Stimulated activated CD8-positive, alpha-beta memory T cell treated with anti-CD3 and anti-CD28 coated beads, Interleukin-7, amount 100 ng/mL, for 24 hours (primary cell): ENCODE measurements around the gene BNC2.
"Not testable (repeated sequence)": the region's sequence is repeated elsewhere in the genome, so short reads cannot be mapped to it uniquely, and the experiment has no call there.

Source experiments
- DNase-seq: peaks from one replicate; pipeline ENCODE4 v3.0.0-alpha.2; 2020; ENCODE audit warnings: low read depth

BNC2 gene

DNA sequence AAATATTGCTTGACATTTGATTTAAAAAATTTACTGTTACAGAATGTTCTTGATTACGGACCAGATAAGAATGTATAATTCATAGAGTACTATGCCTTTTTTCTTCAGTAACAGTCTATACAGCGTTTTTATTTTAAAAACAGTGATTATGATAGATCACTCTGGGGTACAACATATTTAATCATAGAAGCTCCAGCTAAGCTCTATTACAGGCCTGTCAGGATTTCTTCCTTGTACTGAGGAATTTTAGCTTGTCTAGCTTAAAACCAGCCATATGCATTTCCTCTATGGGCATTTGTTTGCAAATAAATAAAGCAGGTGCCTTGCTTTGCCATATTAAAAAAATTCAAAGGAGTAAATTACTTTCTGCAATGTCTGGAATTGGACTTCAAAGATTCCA is 423.8 kb downstream of the BNC2 start:
- DNase-seq: no peak

GRCh38 chr9:16445141-16445920 is 425.1 kb downstream of the BNC2 start:
- DNase-seq: no peak

GRCh38 chr9:16442622-16443021 is 427.8 kb downstream of the BNC2 start:
- no peak for DNase-seq

DNA sequence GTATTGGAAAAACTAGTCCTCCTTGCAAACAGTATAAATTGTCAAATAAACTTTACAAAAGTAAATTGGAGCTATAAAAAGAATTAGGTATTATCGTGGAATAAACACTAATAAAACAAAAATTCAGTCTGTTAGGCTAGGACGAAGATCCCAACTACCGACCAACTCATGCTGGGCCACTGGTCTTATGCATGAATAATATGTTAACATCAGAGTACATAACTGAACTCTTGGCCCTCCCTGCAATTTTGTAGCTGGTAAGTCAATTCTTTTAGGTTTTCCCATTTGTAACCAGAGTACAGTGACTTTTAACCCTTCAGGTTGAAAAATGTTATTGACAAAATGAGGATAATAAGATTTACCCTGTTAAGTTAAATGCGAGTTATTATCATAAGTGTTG is 428.7 kb downstream of the BNC2 start:
- DNase-seq: no peak

GRCh38 chr9:16438831-16439230 is 431.6 kb downstream of the BNC2 start:
- DNase-seq: not testable (repeated sequence)

DNA sequence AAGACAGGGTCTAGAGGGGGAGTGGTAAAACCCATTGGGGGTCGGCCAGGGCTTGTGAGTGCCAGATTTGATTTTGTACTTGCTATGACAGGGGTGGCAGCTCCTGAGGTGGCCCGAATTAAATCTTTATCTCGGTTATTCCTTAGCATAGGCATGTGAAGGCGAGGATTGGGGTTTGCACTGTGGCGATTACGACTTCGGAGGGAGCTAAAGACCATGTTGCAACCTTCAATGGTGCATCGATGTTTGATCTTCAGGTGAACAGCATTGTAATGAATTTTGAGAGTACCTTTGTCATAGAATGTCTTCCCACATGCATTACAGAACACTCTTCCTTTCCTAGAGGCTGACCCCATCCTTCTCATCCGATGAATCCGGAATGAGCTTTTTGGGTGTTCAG is 433.9 kb downstream of the BNC2 start:
- DNase-seq: no peak

GRCh38 chr9:16434526-16434925 is 435.9 kb downstream of the BNC2 start:
- no peak for DNase-seq

- DNase-seq: no peak
These were observed 437.0 kb downstream of the BNC2 start for GRCh38 chr9:16433494-16433893.

DNA sequence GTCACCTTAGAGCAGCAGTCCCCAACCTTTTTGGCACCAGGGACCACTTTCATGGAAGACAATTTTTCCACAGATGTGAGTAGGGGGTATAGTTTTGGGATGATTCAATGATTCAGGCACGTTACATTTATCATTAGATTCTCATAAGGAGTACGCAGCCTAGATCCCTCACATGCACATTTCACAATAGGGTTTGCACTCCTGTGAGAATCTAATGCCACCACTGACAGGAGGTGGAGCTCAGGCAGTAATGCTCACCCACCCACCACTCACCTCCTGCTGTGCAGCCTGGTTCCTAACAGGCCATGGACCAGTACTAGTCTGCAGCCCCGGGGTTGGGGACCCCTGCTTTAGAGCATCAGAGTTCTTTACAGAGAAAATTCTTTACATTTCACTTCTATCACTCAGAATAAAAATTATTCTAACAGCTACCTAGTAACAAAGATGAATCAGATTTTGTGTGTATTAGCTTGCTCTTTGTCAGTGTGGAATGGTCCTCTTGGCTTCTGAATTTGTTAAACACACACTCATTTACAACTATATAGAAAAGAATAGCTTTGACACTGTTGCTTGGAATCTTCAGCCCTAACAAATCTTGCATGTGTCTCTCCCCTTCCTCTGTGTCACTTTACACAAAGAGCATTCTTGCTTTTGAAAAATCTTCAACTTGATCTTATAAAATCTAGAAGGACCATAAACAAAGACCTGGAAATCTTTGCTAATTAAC is 438.6 kb downstream of the BNC2 start:
- no peak for DNase-seq

DNA sequence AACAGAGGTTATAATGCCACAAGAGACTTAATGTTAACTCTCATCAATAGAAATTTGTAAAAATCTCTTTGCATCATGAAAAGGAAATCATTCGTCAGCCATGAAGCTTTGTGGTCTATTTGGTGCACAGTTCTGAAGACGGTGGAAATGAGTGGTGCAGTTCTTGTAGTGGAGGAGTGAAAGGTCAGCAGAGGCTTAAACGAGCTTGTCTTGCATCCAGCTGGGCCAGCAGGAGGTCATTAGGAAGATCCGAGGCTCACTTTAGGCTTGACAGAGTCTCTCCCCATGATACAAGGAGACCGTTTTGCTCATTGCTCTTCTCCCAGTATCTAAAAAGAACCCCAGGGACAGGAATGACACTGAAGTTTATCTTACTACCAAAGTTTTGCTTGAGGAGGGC is 440.8 kb downstream of the BNC2 start:
- DNase-seq: no peak

- no peak for DNase-seq
These were observed 442.5 kb downstream of the BNC2 start for GRCh38 chr9:16427873-16428427.

DNA sequence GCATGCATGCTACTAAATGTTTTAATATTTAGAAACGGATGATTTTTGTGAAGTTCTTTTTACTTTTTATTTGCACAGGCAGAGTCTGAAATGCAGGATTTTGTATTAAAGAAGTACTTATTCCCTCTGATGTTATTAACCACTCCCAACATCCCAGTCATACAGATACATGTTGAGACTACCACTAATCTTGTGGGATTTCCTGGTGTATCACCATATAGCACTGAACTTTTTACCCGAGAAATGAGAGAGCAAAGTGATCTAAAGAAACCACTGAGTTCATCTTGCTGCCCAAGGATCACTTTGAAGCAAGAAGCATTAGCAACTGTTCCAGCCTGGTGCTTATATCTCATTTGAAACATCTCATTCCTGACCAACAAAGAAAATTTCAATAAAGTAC is 443.8 kb downstream of the BNC2 start:
- DNase-seq: no peak

GRCh38 chr9:16425562-16426231 is 444.8 kb downstream of the BNC2 start:
- no peak for DNase-seq

DNA sequence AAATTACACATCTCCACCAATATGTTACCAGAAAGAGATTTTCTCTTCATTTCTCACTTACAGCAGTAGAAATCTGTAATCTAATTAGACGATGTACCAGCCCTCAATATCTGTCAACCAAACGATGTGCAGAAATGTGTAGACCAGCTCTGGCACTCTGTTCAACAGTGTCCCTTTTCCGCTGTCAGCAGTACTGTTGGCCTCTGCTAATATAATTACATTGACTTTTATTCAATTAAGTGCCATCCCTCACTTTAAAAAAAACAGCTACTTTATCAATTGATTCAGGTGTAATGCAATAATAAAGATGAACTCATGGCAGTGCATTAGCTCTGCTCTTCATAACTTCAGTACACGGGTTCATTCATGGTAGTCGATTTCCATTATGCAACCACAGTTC is 448.4 kb downstream of the BNC2 start:
- no peak for DNase-seq

- no peak for DNase-seq
These were observed 448.9 kb downstream of the BNC2 start for GRCh38 chr9:16421532-16421931.

DNA sequence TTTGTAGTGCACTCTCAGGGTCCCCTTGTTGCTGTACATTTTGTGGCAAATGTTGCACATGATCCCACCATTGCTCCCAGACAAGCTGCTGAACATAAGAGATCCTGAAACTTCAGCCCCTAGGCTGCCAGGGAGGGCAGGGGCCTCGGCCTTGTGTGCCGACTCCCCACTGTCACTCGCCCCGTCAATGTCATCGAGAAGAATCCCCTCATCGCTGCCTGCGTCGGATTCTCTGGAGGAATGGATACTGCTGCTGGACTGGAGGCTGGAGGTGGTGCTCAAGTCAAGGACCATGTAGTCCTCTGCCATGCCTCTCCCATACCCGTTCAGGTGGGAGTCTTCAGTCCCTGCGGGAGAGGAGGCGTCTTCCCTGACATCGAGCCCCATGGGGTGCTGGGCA is 451.3 kb downstream of the BNC2 start:
- DNase-seq: no peak

DNA sequence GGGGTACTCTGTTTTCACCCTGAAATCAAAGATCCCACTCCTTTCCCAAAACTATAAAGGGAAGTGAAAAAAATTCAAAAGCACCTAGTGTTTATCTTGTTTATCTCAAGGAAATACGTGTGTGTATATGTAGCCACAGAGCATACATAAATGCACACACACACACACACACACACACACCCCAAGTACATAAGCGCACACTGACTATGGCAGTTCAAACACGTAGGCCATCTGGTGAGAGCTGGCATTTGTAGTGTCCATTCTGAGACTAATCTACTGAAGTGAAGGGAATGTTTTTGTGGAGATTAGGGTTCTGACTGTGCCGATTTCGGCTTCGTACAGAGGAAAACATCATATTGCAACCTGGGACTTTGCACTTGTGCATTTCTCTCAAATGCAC is 451.7 kb downstream of the BNC2 start:
- DNase-seq: no peak

DNA sequence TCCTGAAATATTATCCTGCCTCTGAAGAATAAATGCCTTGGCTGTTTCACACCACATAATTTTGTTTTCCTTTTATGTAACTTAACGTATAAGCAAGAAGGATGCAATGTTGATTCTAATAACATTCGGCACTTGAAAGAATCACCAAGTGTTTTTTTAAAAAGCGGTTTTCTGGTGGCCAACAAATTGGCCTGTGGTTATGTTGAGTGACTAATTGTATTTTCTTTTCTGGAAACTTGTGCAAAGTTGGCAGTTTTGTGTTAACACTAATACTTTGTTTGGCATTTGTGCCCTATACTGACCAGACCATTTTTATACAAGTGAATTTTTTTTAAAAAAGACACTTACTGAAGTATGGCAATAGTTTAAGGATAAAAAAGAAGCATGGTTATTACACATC is 452.7 kb downstream of the BNC2 start:
- no peak for DNase-seq

DNA sequence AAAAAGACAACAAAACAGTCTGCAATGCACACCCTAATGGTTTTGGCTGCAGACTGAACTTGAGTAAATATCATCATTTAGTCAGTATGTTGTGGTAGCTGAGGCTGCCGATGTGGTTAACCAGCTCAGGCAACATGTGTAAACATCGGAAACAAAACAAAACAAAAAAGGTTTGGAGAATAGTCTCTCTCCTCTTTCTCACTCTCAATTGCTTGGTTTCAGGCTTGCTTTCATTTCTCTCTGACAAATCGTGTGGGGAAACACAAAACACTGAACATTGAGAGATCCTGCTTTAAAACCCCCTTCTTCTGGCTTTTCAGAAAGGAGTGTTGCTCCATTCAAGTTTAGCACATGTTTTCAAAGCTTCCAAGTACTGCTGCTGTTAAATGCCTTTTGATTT is 453.3 kb downstream of the BNC2 start:
- DNase-seq: no peak

DNA sequence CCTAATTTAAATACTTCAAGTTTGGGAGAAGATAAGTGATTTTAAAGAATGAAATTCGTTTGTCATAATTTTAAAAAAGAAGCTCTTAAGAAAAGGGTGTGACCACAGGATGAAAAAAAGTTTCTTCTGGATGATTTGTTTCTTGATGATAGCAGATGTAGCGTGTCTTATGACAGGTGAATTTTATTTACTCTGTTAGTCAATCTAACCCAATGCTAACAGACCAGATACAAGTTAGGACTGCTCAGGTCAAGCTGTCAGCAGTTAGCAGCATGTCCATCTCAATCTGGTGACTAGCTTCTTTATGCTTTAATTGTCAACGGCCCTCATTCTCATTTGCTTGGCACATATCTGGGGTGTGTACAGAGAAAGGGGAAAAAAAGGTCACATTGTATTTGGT is 456.0 kb downstream of the BNC2 start:
- no peak for DNase-seq

DNA sequence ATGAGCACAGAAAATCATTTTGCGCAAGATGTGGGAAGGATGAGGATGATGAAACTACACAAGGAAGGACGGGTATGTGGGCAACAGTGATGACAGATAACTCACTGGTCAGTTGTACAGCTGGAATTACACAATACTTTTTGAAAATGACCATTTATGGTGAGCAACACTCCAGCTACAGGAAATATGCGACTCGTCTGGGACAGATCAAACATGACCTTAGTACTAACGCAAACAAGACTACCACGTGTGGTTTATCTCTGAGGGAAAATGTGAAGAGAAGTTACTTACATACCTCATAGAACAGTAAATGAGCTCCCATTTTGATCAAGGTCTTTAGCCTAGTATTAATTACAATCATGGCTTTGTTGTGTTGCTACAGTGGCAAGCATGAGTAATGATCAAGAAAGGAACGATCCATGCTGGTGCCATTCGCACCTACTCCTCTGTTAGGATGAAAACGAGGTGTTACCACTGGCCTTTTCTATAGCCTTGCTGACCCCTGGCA is 456.9 kb downstream of the BNC2 start:
- no peak for DNase-seq

DNA sequence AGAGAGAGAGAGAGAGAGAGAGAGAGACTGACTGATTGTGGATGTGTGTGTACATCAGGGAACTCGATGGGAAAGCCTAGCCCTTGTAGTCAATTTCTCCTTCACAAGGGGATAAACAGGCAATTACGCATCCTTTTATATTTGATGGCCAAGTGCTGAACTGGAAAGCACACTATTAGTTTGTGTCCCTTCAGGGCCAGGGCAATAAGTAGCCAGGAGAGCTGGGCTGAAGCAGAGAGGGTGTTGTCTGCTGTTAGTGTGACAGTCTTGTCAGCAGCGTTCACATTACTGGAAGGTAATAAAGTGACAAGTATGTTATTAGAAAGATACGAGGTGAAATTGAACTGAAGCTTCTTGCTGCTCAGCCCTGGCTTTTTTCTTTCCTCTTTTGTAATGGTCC is 457.7 kb downstream of the BNC2 start:
- no peak for DNase-seq

DNA sequence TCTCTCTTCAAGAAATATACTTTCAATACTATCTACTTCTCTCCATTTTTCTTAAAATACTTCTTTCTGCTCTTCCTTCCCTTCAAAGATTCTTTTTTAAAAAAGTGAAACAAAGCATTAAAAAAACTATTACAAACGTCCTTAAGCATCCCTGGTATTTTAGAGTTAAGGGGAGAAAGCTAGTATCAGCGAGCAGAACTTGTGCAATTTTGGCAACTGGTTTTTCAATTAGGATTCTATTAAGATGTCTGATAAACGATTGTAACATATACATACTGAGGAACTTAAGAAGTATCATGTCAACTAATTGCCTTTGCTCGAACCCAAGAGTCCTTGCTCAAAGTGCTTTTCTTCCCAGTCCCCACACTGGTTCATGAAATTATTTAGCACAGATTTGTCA is 459.2 kb downstream of the BNC2 start:
- no peak for DNase-seq
